GM10248 (cell line): ENCODE measurements around the gene MCUB.

Experiments used
- CTCF ChIA-PET: fragments of 300-600 bp; sonication (Branson Sonifier 250); formaldehyde crosslinking; extraction: SDS; loops from one replicate; lab custom pipeline; 2021; ENCODE audit warnings: antibody characterized with exemption; lab: Yijun Ruan, JAX
- POLR2A ChIA-PET: fragments of 350-650 bp; sonication (Branson Sonifier 250); formaldehyde crosslinking; extraction: SDS; loops from one replicate; lab custom pipeline; 2020; ENCODE audit warnings: antibody characterized with exemption; lab: Yijun Ruan, JAX
- DNase-seq: peaks from one replicate; pipeline ENCODE4 v3.0.0; 2012; ENCODE audit errors: extremely low spot score
- CTCF ChIP-seq: IDR thresholded peaks from 2 replicates; pipeline ENCODE4 v1.5.1; 2012; ENCODE audit warnings: mild to moderate bottlenecking, low read depth; ENCODE audit errors: extremely low read depth, missing control alignments, control extremely low read depth

The MCUB gene

DNA sequence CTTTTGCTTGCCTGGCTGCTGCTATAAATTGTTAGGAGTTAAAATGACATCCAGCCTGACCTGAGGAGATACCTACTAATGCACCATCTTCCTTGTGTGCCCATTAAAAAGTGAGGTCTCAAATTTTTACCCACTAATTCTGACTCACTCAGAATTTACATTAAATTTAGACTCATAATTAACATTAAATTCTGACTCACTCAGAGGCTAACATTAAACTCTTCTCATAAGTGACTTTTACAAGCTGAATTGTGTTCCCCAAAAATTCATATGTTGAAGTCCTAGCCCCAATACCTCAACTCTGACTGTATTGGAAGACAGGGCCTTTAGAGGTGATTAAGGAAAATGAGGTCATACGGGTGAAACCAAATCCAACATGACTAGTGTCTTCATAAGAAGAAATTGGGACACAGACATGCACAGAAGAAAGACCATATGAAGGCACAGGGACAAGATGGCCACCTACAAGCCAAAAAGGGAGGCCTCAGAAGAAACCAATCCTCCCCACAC lies 131.4 kb downstream of the MCUB start:
- no peak for DNase-seq
- CTCF ChIA-PET: interaction anchor here (1.1 to 1.5 kb wide), 3 partner anchors 9 to 11 kb away, joined by 3 read pairs; no protein-coding TSS in a partner anchor
- POLR2A ChIA-PET: no interaction called here
- TF ChIP-seq CTCF: no peak

DNA sequence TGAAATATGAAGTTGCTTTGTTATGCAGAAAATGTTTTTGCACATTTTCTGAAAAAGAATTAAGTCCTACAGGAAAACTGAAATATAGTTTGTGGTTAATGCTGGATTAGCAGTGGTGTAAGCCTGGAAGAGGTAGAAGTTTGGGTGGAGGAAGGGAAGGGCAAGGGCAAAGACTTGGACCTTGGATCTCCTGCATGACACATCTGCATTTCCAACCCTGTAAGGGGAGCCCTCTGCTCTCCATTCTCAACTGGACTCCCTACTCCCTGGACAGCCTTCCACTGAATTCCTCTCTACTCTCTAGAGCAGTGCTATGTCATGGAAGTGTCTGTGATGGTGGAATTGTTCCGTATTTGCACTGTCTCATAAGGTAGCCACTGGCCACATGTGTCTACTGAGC lies 138.6 kb downstream of the MCUB start:
- TF ChIP-seq CTCF: no peak
- ChIA-PET CTCF (interaction anchor here (0.9 to 1.4 kb wide), 3 partner anchors 14 to 266 kb away, joined by 3 to 4 read pairs (median 3); partner anchors contain the start of gene SEC24B), POLR2A (no interaction called here)
- no peak for DNase-seq

DNA sequence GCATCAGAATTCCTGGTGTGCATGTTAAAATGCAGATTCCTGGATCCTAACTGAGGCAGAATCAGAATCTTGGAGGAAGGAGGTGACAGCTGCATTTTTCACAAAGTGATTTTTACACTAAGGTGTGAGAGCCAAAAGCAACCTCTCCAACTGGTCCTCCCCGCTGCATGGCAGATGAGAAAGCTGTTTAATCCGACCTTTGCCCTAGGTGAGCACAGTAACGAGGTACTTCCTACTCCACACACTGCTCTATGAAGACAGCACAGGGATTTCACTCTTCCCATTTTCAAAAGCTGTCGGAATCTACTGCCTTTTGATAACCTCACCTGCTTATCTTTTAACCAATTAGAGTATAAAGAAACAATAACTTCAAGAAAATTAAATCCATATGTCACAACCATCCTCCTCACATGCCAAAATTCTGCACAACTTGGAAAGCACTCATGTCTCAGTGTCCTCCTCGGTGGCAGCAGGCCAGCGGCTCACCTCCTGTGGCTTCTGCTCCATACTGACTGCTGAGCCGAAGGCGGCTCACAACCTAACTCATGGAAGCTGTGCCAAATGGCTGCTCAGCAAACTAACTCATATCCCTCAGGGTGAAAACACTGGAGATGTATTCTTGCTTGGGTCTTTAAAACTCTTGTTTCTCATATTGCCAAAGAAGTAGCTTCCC lies 139.6 kb downstream of the MCUB start:
- CTCF ChIA-PET: interaction anchor here (0.5 to 1.4 kb wide), 6 partner anchors 9 to 267 kb away, joined by 3 to 4 read pairs (median 3); partner anchors contain the start of gene SEC24B
- TF ChIP-seq CTCF: no peak
- POLR2A ChIA-PET: interaction anchor here (0.6 kb wide), 1 partner anchor 313 kb away, joined by 6 read pairs; no protein-coding TSS in a partner anchor
- no peak for DNase-seq

DNA sequence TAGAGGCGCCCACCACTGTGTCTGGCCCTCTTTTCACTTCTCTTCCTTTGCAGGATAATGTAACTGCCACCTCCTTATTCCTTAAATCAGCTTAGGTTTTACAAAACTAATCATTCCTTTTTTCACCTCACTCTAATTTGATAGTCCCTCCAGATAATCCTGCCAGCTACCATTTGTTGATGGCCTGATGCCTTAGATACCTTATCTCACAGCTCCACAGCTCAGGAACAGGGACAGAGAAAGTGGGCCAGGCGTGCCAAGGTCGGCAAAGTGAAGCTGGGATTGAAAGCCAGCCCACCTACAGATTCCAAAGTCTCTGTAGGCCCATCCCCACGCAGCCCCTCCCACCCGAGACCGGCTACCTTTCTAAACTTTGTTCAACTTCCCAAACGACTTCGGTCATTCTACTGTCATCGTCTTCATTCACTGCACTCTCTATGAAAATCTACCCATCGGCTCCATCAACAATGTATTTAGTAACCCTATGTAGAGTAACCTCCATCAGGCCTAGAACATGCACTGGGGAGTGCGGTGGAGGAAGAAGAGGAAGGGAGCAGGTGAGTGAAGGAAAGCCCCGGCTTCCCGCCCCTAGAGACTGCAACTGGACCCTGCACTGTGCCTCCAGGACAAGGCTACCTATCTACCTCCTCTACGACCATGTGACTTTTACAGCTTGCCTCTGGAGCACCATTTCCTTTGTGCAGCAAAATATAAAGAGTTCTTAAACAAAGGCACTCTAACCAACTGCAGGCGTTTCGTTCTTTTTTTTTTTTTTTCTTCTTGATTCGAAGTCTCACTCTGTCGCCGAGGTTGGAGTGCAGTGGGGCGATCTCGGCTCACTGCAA lies 141.7 kb downstream of the MCUB start:
- peak; percentile 16 for DNase-seq
- CTCF ChIA-PET: interaction anchor here (0.6 to 3.4 kb wide), 18 partner anchors 9 to 275 kb away, joined by 3 to 16 read pairs (median 4); partner anchors contain the start of genes PLA2G12A and SEC24B
- no peak for TF ChIP-seq CTCF
- POLR2A ChIA-PET: no interaction called here

GRCh38 chr4:109702950-109703663 lies 143.1 kb downstream of the MCUB start, which contains the start of gene CASP6:
TSS of gene CASP6 (minus strand) at chr4:109703445. CDS start at chr4:109703395, 50 bp downstream.
- POLR2A ChIA-PET: no interaction called here
- peak; percentile 63 for TF ChIP-seq CTCF
- CTCF ChIA-PET: interaction anchor here (0.7 to 3.4 kb wide), 16 partner anchors 8 to 270 kb away, joined by 3 to 16 read pairs (median 4); partner anchors contain the start of genes PLA2G12A and SEC24B
- peak; percentile 86 for DNase-seq
